OCI-LY1 (cell line): ENCODE results near the gene ANO5.

ENCODE experiments used
- H2AFZ ChIP-seq: fragments of 200-600 bp; sonication (generic), shearing (Covaris generic); 2 replicates; pipeline ENCODE4 v1.6.0; 2014; ENCODE audit warnings: antibody characterized with exemption, mild to moderate bottlenecking, low read length
- H3F3A ChIP-seq: fragments of 200-600 bp; sonication (generic), shearing (Covaris generic); 2 replicates; pipeline ENCODE4 v1.6.0; 2014; ENCODE audit warnings: mild to moderate bottlenecking, antibody characterized with exemption, low read length, moderate library complexity; ENCODE audit not compliant: insufficient read depth
- H3K27ac ChIP-seq: fragments of 200-600 bp; sonication (generic); 2 replicates; pipeline ENCODE4 v1.5.1; 2014; ENCODE audit warnings: low read length, mixed run types, mild to moderate bottlenecking, low read depth; ENCODE audit not compliant: poor library complexity, severe bottlenecking
- H3K27me3 ChIP-seq: fragments of 200-600 bp; sonication (generic); 2 replicates; pipeline ENCODE4 v1.6.0; 2014; ENCODE audit warnings: antibody characterized with exemption, mild to moderate bottlenecking, low read length, moderate library complexity; ENCODE audit not compliant: insufficient read depth
- H3K36me3 ChIP-seq: fragments of 200-600 bp; sonication (generic); 2 replicates; pipeline ENCODE4 v1.6.1; 2014; ENCODE audit warnings: mild to moderate bottlenecking, antibody characterized with exemption, low read length, moderate library complexity, mixed read lengths; ENCODE audit not compliant: insufficient read depth
- H3K4me1 ChIP-seq: fragments of 200-600 bp; sonication (generic); 2 replicates; pipeline ENCODE4 v1.5.1; 2014; ENCODE audit warnings: mild to moderate bottlenecking, low read length, moderate library complexity; ENCODE audit not compliant: insufficient read depth, severe bottlenecking
- H3K4me2 ChIP-seq: fragments of 200-600 bp; sonication (generic), shearing (Covaris generic); 2 replicates; pipeline ENCODE4 v1.6.1; 2014; ENCODE audit warnings: low read length
- H3K4me3 ChIP-seq: fragments of 200-600 bp; sonication (generic); 2 replicates; pipeline ENCODE4 v1.5.1; 2014; ENCODE audit warnings: low read length, low read depth, mild to moderate bottlenecking, mixed read lengths; ENCODE audit not compliant: poor library complexity, severe bottlenecking
- H3K79me2 ChIP-seq: fragments of 200-600 bp; shearing (Covaris generic); 2 replicates; pipeline ENCODE4 v1.6.1; 2016; ENCODE audit warnings: mixed run types, low read length, mixed read lengths; ENCODE audit not compliant: insufficient read depth
- H3K9ac ChIP-seq: fragments of 200-600 bp; sonication (generic), shearing (Covaris generic); 2 replicates; pipeline ENCODE4 v1.6.1; 2014; ENCODE audit warnings: mild to moderate bottlenecking, low read length, mixed read lengths
- H3K9me2 ChIP-seq: fragments of 200-600 bp; sonication (generic), shearing (Covaris generic); 2 replicates; pipeline ENCODE4 v1.6.1; 2014; ENCODE audit warnings: low read depth, mild to moderate bottlenecking, low read length, mixed read lengths
- H3K9me3 ChIP-seq: fragments of 200-600 bp; shearing (Covaris generic); 2 replicates; pipeline ENCODE4 v1.6.1; 2014; ENCODE audit warnings: low read length, mixed read lengths
- H4K20me1 ChIP-seq: fragments of 200-600 bp; sonication (generic), shearing (Covaris generic); 2 replicates; pipeline ENCODE4 v1.6.0; 2016; ENCODE audit warnings: mild to moderate bottlenecking, low read length; ENCODE audit not compliant: insufficient read depth
- CTCF ChIP-seq: fragments of 200-600 bp; sonication (generic), shearing (Covaris generic); IDR thresholded peaks from 2 replicates; pipeline ENCODE4 v1.5.1; 2017; ENCODE audit warnings: mild to moderate bottlenecking, antibody characterized with exemption, low read length, moderate library complexity, mixed read lengths
- EZH2 ChIP-seq: fragments of 200-600 bp; sonication (generic), shearing (Covaris generic); IDR thresholded peaks from 2 replicates; pipeline ENCODE4 v1.8.0; 2017; ENCODE audit warnings: borderline replicate concordance, mixed run types, mild to moderate bottlenecking, antibody characterized with exemption, low read length, moderate library complexity, mixed read lengths

ANO5 gene

GRCh38 chr11:22199243-22199642, 6.4 kb downstream of the ANO5 start:
- Histone ChIP-seq H3K27ac (no peak overlapping the region), H3F3A (no peaks in the 10 kb centered on the region), H3K36me3 (no peaks in the 10 kb centered on the region), H3K9me3 (no peaks in the 10 kb centered on the region), H3K4me2 (no peak overlapping the region), H2AFZ (no peak overlapping the region), H3K79me2 (no peaks in the 10 kb centered on the region), H3K9ac (no peak overlapping the region), H3K9me2 (no peaks in the 10 kb centered on the region), H3K4me1 (no peaks in the 10 kb centered on the region), H3K4me3 (no peak overlapping the region), H4K20me1 (no peaks in the 10 kb centered on the region), H3K27me3 (no peaks in the 10 kb centered on the region)
- no peak for TF ChIP-seq EZH2
- no peak for TF ChIP-seq CTCF

- no peak overlapping the region for H3K27ac ChIP-seq
- H3K9ac ChIP-seq = no peak overlapping the region
- no peaks in the 10 kb centered on the region for H3K9me2 ChIP-seq
- H4K20me1 ChIP-seq = no peaks in the 10 kb centered on the region
- H3F3A ChIP-seq = no peaks in the 10 kb centered on the region
- no peak for TF ChIP-seq CTCF
- TF ChIP-seq EZH2 = no peak
- no peak overlapping the region for H3K4me2 ChIP-seq
- H3K4me1 ChIP-seq = no peaks in the 10 kb centered on the region
- H2AFZ ChIP-seq = no peak overlapping the region
- no peaks in the 10 kb centered on the region for H3K9me3 ChIP-seq
- H3K36me3 ChIP-seq = no peaks in the 10 kb centered on the region
- H3K79me2 ChIP-seq = no peaks in the 10 kb centered on the region
- H3K4me3 ChIP-seq = no peak overlapping the region
- no peaks in the 10 kb centered on the region for H3K27me3 ChIP-seq
Measured at GRCh38 chr11:22203281-22203680, 10.4 kb downstream of the ANO5 start.

- Histone ChIP-seq H3K27ac (no peak overlapping the region), H4K20me1 (no peaks in the 10 kb centered on the region), H3K4me1 (no peaks in the 10 kb centered on the region), H3K36me3 (no peaks in the 10 kb centered on the region), H3K79me2 (no peaks in the 10 kb centered on the region), H3K9me3 (no peaks in the 10 kb centered on the region), H2AFZ (no peak overlapping the region), H3K27me3 (no peaks in the 10 kb centered on the region), H3K9me2 (no peaks in the 10 kb centered on the region), H3K4me3 (no peak overlapping the region), H3K4me2 (no peak overlapping the region), H3F3A (no peaks in the 10 kb centered on the region), H3K9ac (no peak overlapping the region)
- TF ChIP-seq EZH2 (no peak), CTCF (no peak)
Measured at GRCh38 chr11:22207162-22207561, 14.3 kb downstream of the ANO5 start.
